ENCODE results near the gene C4orf51.

C4orf51 gene

GRCh38 chr4:145772347-145772746 lies 92.4 kb downstream of the C4orf51 start:
- TF ChIP-seq, protein P1, sequence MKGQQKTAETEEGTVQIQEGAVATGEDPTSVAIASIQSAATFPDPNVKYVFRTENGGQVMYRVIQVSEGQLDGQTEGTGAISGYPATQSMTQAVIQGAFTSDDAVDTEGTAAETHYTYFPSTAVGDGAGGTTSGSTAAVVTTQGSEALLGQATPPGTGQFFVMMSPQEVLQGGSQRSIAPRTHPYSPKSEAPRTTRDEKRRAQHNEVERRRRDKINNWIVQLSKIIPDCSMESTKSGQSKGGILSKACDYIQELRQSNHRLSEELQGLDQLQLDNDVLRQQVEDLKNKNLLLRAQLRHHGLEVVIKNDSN (IDR thresholded peaks at IDR 0.05): no peak
- TF ChIP-seq TAF1 (IDR thresholded peaks at IDR 0.05; ENCODE audit: low read depth) (no peak), TCF12 (IDR thresholded peaks at IDR 0.05; ENCODE audit: low read depth) (no peak), EGR1 (IDR thresholded peaks at IDR 0.05) (no peak), TEAD4 (IDR thresholded peaks at IDR 0.05) (no peak), RAD21 (IDR thresholded peaks at IDR 0.05; ENCODE audit: low read depth) (no peak), NFIC (IDR thresholded peaks at IDR 0.05) (no peak), MAX (IDR thresholded peaks at IDR 0.05) (no peak), CEBPB (IDR thresholded peaks at IDR 0.05) (no peak), YY1 (IDR thresholded peaks at IDR 0.05; ENCODE audit: low read depth) (no peak)

DNA sequence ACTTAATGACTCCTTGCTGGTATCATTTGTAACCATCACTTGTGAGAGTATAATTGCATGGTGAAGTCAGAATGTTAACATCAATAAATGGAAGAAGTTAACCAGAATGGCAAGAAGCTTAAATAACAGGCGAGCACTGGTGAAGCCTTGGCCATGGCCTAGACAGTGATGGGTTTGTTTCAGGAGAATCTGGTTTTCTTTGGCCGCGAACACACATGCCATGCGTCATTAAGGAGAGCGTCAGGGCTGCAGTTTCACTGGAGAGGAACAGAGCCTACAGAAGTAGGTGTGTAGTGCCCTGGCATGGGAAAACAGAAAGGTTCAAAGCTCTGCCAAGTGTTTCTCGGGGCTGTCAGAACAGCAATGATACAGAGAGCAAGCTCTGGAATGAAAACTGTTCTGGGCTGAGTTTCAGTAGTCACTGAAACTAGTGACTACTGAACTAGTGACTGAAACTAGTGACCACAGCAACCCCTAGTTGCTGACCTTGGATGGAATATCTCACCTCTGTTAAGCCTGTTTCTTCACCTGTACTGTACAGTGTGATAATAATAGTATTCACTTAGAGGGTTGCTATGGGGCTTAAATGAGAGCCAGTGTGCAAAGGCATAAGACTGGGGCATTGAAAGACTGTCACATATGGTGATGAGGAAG lies 93.8 kb downstream of the C4orf51 start:
- TF ChIP-seq ZBTB7A (IDR thresholded peaks at IDR 0.05; ENCODE audit: low read depth): no peak
- TF ChIP-seq MAX (IDR thresholded peaks at IDR 0.05): no peak
- no peak for TF ChIP-seq RAD21 (IDR thresholded peaks at IDR 0.05; ENCODE audit: low read depth)
- TF ChIP-seq NFIC (IDR thresholded peaks at IDR 0.05): no peak
- no peak for TF ChIP-seq TAF1 (IDR thresholded peaks at IDR 0.05; ENCODE audit: low read depth)

DNA sequence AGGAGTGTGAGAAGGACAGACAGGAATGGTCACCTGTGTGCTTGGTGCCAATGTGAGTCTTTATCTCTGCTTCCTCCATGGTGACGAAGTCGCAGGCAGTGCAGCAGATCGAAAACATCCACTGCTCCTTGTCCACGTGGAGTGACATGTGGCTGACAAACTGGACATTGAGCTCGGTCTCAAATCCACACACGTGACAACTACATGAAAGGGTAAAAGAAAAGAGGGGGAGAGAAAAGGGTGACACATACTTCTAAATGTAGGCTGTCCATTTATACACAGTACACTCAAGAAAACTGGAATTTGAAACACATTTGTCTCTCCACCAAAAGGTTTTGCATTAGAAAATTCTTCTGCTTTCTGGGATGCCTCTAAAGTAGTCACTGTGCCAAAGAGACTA lies 94.5 kb downstream of the C4orf51 start:
- TF ChIP-seq CREB1 (IDR thresholded peaks at IDR 0.05; ENCODE audit: low read depth): no peak
- no peak for TF ChIP-seq TCF12 (IDR thresholded peaks at IDR 0.05; ENCODE audit: low read depth)
- TF ChIP-seq, protein P2, sequence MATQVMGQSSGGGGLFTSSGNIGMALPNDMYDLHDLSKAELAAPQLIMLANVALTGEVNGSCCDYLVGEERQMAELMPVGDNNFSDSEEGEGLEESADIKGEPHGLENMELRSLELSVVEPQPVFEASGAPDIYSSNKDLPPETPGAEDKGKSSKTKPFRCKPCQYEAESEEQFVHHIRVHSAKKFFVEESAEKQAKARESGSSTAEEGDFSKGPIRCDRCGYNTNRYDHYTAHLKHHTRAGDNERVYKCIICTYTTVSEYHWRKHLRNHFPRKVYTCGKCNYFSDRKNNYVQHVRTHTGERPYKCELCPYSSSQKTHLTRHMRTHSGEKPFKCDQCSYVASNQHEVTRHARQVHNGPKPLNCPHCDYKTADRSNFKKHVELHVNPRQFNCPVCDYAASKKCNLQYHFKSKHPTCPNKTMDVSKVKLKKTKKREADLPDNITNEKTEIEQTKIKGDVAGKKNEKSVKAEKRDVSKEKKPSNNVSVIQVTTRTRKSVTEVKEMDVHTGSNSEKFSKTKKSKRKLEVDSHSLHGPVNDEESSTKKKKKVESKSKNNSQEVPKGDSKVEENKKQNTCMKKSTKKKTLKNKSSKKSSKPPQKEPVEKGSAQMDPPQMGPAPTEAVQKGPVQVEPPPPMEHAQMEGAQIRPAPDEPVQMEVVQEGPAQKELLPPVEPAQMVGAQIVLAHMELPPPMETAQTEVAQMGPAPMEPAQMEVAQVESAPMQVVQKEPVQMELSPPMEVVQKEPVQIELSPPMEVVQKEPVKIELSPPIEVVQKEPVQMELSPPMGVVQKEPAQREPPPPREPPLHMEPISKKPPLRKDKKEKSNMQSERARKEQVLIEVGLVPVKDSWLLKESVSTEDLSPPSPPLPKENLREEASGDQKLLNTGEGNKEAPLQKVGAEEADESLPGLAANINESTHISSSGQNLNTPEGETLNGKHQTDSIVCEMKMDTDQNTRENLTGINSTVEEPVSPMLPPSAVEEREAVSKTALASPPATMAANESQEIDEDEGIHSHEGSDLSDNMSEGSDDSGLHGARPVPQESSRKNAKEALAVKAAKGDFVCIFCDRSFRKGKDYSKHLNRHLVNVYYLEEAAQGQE (IDR thresholded peaks at IDR 0.05; ENCODE audit: low read depth): no peak
- TF ChIP-seq YY1 (IDR thresholded peaks at IDR 0.05; ENCODE audit: low read depth): no peak

DNA sequence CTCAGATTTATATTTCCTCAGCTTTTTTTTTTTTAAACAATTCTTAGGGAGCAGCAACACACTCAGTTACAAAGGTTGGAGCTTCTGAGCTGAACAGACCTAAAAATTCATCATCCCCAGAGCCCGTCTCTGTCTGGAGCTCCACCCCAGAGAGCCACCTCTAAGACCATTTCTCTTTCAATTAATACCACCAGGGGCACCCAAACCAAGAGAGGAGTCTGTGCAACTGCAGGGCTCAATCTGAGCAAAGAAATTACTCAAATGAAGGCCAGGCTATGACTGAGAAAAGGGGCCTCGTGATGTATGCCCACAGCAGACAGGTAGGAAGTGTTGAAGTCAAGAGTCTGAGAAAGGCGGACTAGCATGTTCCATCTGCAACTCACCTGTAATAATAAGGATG lies 95.5 kb downstream of the C4orf51 start:
- no peak for TF ChIP-seq CEBPB (IDR thresholded peaks at IDR 0.05)
- TF ChIP-seq, protein P1 (IDR thresholded peaks at IDR 0.05): no peak
- no peak for TF ChIP-seq TEAD4 (IDR thresholded peaks at IDR 0.05)
- TF ChIP-seq ZBTB7A (IDR thresholded peaks at IDR 0.05; ENCODE audit: low read depth): no peak
- no peak for TF ChIP-seq CREB1 (IDR thresholded peaks at IDR 0.05; ENCODE audit: low read depth)
- TF ChIP-seq FOXM1 (IDR thresholded peaks at IDR 0.05; ENCODE audit: borderline replicate concordance, low read depth): no peak
- no peak for TF ChIP-seq TAF1 (IDR thresholded peaks at IDR 0.05; ENCODE audit: low read depth)
- TF ChIP-seq MAX (IDR thresholded peaks at IDR 0.05): no peak
- TF ChIP-seq YY1 (IDR thresholded peaks at IDR 0.05; ENCODE audit: low read depth): no peak
- TF ChIP-seq NFIC (IDR thresholded peaks at IDR 0.05): no peak
- TF ChIP-seq EGR1 (IDR thresholded peaks at IDR 0.05): no peak

GRCh38 chr4:145776208-145776607 lies 96.3 kb downstream of the C4orf51 start:
- TF ChIP-seq ZBTB7A (IDR thresholded peaks at IDR 0.05; ENCODE audit: low read depth): no peak
- TF ChIP-seq RAD21 (IDR thresholded peaks at IDR 0.05; ENCODE audit: low read depth): no peak
- TF ChIP-seq, protein P1 (IDR thresholded peaks at IDR 0.05): no peak
- no peak for TF ChIP-seq EP300 (IDR thresholded peaks at IDR 0.05; ENCODE audit: borderline replicate concordance)
- TF ChIP-seq TAF1 (IDR thresholded peaks at IDR 0.05; ENCODE audit: low read depth): no peak
- no peak for TF ChIP-seq FOXM1 (IDR thresholded peaks at IDR 0.05; ENCODE audit: borderline replicate concordance, low read depth)
- no peak for TF ChIP-seq YY1 (IDR thresholded peaks at IDR 0.05; ENCODE audit: low read depth)
- TF ChIP-seq CEBPB (IDR thresholded peaks at IDR 0.05): no peak
- no peak for TF ChIP-seq TEAD4 (IDR thresholded peaks at IDR 0.05)
- no peak for TF ChIP-seq TCF12 (IDR thresholded peaks at IDR 0.05; ENCODE audit: low read depth)
- TF ChIP-seq, protein P2 (IDR thresholded peaks at IDR 0.05; ENCODE audit: low read depth): no peak

Data from Ishikawa (cell line).